NCI-H226 (cell line): ENCODE results near the gene TRIM38.
"Not testable (repeated sequence)": the region's sequence is repeated elsewhere in the genome, so short reads cannot be mapped to it uniquely, and the experiment has no call there.

Experiments
- DNase-seq: peaks from one replicate; pipeline ENCODE4 v3.0.0-alpha.2; 2015

The TRIM38 gene

DNA sequence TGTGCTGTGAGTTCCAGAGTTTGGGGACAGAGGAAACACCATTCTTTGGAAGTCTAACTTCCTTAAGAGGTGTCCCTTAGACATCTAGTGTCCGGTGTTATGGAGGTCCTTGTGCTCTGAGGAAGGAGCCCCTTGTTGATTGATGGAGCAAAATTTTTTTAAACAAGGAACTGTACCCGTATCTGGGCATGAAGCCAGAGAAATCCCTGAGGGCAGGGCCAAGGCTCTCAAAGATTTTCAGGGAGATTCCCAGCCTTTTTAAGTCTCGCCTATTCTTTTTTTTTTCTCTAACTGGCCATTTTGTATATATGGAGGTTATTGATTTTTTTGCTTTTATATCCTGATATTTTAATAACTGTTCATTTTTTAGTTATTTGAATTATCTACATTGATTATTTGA is 45.9 kb downstream of the TRIM38 start:
- no peak for DNase-seq

DNA sequence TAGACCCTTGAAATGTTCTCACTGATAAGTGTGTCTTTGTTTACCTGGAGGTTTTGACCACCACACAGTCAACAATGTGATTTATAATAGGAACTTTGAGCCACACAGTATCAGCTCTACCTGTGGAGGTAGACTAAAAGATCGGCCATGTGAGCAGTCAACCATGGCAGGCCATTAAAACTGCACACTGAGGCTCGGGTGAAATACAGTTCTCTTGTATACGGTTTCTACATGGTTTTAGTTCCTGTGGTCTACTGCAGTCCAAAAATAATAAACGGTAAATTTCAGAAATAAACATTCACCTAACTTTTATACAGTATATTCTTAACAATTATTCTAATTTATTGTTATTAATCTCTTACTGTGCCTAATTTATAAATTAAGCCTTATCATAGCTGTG is 47.2 kb downstream of the TRIM38 start:
- DNase-seq = no peak

DNA sequence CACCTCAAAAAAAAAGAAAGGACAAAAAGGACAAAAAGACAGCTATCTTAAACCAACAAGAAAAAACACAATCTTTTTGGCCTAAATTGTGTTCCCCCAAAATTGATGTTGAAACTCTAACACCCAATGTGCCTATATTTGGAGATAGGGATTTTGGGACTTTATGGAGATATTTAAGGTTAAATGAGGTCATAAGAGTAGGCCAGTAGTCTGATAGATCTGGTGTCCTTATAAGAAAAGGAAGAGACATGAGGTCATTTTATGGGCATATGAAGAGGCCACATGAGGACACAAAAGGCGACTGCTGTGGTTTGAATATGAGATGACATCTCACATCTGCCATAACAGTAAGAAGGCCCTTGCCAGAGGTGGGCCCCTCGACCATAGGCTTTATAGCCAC is 49.5 kb downstream of the TRIM38 start:
- no peak for DNase-seq

DNA sequence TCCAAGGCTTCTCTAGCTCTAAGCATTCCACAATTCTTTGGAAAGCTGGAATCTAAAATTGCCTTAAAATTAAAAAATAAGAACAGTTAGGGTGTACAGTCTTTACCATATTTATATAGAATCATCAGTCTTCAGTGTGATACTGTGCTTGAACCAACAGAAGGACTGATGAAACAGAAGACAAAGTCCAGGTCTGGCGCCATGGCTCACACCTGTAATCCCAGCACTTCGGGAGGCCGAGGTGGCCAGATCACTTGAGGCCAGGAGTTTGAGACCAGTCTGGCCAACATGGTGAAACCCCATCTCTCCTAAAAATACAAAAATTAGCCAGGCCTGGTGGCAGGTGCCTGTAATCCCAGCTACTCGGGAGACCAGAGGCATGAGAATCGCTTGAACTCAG is 51.8 kb downstream of the TRIM38 start:
- DNase-seq = not testable (repeated sequence)

DNA sequence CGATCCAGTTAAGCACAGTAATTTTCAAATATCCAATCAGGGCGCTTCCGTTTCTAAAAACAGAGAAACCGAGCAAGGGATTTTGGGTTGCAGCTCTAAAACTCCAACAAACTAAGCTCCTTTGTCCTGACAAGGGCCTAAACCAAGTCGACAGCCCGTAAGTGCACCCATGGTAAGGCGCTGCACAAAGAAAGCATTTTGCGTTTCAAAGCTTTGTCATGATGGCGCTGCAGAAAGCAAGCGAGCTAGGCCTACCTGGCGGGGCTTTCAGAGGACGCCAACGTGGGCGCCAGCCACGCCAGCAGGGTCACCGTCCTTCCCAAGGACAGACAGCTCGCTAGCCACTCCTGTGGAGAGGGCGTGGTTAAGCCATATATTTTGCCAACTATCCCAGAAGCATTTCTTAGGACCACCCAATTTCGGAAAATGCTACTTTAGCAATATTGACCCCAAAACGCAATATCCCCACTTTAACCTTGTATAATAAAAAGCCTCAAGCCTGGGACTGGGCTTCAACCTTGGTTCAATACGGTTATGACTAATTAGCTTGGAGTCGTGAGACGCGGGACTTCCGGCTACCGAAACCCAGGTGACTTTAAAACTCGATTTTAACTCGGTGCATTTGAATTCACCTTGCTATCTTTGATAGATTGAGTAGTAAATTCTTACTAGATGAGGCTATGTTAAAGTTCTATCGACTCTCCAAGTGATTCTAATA is 53.8 kb downstream of the TRIM38 start:
- DNase-seq = no peak

DNA sequence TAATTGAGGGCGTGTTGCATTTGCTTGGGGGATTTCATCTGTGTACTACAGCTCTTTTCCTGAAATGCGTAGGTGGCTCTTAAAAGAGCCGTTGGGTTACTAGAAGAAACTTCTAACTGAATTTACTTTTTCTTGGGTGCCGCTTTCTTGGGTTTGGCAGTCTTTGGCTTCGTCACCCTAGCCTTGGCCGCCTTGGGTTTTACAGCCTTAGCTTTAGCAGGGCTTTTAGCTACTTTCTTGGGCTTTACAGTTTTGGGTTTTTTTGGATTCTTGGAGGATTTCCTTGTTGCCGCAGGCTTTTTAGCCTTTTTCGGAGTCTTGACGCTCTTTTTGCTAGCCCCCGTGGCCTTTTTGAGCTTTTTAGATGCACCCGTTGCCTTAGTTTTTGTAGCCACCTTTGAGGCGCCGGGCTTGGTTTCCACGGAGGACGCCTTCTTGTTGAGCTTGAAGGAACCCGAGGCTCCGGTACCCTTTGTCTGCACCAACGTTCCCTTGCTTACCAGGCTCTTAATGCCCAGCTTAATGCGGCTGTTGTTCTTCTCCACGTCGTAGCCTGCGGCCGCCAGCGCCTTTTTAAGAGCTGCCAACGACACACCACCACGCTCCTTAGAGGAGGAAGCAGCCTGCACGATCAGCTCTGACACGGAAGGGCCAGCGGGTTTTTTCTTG is 54.5 kb downstream of the TRIM38 start:
- no peak for DNase-seq

DNA sequence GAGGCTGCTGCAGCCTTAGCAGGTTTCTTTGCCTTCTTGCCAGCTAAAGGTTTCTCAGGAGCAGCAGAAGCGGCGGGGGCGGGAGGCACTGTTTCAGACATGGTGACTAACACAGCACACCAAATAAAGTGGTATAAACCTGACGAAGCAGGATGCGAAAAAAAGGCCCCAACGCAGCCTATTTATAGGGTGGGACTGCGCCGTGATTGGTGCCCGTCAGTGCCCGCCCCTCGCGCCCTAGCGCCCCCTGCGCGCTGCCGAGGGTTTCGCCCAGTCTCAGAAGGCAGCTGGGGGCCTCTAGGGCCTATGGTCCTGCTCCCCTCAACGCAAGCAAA is 55.0 kb downstream of the TRIM38 start:
- peak; percentile 15 for DNase-seq

DNA sequence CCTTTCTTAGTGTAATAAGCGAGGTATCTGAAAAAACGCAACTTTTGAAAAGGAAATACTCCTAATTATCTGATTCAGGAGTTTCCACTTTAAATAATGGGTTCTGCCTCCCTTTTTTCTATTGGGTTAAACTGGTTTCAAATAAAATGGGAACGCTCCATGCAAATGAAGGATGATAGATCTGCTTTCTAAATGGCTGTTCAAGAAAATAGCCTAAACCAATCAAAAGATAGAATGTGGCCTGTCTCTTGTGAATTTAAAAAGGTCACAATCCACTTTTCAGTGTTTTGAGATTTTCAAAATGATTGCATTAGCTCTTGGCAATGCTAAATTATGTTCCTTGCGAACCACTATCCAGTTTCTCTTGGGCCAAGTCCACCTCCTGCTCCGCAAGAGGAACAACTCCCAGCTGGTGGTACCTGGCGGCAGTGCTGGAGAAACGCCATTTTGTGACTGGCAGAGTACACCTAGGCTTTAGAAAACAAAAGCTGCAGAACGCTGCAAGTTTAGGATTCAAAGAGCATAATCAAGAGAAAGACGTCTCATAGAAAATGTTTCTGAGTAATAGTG is 56.7 kb downstream of the TRIM38 start:
- DNase-seq = no peak

DNA sequence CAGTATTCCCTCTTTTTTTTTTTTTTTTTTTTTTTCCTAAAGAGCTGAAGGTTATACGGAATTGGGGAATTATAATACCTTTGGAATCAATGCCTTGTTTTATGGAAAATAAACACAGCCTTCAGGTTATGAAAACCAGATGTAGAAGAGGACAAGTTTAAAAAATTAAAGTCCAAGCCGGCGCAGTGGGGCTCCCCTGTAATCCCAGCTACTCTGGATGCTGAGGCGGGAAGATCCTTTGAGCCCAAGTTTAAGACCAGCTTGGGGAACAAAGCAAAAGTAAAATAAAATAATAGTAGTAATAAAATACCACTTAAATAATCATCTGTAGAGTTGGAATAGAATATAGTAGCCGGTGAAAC is 57.3 kb downstream of the TRIM38 start:
- DNase-seq = no peak

DNA sequence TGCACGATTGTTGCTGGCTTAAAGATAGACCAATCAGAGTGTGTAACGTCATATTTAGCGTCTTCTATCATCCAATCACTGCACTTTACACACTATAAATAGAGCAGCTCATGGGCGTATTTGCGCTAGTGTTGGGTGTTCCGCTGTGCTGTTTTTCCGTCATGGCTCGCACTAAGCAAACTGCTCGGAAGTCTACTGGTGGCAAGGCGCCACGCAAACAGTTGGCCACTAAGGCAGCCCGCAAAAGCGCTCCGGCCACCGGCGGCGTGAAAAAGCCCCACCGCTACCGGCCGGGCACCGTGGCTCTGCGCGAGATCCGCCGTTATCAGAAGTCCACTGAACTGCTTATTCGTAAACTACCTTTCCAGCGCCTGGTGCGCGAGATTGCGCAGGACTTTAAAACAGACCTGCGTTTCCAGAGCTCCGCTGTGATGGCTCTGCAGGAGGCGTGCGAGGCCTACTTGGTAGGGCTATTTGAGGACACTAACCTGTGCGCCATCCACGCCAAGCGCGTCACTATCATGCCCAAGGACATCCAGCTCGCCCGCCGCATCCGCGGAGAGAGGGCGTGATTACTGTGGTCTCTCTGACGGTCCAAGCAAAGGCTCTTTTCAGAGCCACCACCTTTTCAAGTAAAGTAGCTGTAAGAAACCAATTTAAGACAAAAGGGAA is 57.9 kb downstream of the TRIM38 start:
- DNase-seq = peak; percentile 76

DNA sequence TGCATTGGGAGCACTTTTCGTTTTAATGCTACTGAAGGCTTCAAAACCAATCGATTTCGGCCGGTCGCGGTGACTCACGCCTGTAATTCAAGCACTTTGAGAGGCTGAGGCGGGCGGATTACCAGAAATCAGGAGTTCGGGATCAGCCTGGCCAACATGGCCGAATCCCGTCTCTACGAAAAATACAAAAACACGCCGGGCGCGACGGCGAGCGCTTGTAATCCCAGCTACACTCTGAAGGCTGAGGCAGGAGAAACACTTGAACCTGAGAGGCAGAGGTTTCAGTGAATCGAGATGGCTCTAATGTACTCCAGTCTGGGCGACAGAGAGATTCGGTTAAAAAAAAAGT is 58.4 kb downstream of the TRIM38 start:
- peak; percentile 56 for DNase-seq

DNA sequence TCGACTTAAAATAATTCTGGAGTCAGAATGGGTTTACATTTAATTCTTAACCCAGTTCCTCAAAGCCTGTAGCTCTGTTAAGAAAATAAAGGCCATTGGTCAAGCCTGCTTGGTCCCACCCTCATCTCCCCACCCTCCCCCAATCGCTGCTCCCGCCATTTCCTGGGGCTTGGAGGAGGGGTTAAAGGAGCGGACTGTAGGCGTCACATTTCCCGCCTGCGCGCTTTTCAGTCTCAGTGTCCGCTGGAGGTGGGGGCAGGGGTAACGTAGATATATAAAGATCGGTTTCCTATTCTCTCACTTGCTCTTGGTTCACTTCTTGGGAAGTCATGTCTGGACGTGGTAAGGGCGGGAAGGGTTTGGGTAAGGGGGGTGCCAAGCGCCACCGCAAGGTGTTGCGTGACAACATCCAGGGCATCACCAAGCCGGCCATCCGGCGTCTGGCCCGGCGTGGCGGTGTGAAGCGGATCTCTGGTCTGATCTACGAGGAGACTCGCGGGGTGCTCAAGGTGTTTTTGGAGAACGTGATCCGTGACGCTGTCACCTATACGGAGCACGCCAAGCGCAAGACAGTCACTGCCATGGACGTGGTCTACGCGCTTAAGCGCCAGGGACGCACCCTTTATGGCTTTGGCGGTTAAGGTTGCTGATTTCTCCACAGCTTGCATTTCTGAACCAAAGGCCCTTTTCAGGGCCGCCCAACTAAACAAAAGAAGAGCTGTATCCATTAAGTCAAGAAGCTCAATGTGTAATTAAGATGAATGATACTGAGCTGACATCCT is 58.9 kb downstream of the TRIM38 start:
- DNase-seq = peak; percentile 91

DNA sequence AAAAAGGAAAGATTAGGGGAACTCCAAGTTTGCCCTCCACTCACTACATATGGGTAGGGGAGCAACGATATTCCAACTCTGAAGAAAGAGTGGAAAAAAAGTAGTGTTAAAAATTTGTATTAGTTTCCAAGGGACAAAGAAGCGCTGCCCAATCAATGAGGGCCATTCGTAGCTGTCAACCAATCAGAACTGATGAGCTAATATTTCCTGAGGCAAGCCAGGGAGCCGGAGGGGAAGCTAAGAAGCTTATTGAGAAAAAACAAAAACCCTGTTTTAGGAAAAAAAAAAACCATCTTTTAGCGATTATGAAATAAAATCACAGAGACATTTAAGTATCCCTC is 59.5 kb downstream of the TRIM38 start:
- DNase-seq = peak; percentile 71

DNA sequence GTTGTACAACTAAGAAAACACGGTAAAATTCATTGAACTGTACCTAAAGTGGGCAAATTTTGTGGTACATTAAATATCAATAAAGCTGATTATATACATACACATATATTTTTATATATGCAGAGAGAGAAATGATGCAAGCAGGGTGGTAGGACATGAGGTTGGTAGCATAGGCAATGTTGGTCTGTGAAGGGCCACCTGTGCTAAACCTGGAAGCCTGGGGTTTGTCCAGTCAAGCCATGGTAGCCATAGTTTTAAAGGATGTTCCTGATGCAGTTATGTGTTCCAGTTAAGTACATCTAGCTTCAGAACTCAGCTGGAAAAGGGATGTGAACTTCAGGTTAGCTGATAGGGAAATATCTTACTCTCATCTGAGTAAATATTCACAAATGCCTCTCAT is 60.1 kb downstream of the TRIM38 start:
- DNase-seq = no peak

DNA sequence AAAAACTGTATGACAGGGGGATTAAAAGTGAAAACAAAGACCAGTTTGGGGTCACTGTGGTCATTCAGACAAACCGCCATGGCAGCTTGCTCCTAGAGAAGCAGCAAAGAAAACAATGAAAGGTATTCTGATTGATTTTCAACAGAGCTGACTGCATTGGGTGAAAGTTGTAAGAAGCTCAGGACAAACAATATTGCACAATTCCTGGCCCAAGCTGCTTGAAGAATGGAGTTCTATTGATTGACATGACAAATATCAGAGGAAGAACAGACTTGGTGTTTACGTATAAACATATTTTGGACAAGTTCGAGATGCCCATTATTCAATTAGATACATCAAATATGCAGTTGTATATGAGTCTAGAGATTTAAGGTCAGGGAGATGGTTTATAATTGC is 62.0 kb downstream of the TRIM38 start:
- no peak for DNase-seq

DNA sequence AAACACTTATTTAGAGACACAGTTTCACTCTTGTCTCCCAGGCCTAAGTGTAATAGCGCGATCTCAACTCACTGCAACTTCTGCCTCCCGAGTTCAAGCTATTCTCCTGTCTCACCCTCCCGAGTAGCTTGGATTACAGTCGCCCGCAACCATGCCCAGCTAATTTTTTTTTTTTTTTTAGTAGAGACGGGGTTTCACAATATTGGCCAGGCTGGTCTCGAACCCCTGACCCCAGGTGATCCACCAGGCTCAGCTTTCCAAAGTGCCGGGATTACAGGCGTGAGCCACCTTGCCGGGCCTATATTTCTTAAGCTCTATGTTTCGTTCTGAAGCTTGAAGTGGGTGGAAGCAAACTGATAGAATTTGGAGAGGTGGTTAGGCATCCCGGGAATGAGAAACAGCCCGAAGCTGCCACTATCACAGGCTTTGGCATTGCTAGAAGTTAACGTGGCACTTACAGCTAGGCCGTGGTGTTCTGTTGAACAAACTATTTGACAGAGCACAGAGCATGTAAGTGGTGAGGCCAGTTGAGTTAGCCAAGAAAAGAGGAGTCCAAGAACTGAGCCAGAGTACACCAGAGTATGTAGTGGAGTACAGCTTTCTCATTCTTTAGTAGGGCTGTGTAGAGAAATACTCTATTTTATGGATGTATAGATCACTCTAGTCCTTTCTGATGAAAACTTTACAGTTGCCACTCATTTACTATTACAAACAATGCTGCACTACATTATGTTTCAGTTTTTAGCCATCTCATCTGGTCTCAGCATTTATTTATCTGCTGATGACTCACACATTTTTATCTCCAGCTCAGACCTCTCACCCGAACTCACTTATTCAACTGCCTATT is 62.7 kb downstream of the TRIM38 start:
- peak; percentile 85 for DNase-seq

DNA sequence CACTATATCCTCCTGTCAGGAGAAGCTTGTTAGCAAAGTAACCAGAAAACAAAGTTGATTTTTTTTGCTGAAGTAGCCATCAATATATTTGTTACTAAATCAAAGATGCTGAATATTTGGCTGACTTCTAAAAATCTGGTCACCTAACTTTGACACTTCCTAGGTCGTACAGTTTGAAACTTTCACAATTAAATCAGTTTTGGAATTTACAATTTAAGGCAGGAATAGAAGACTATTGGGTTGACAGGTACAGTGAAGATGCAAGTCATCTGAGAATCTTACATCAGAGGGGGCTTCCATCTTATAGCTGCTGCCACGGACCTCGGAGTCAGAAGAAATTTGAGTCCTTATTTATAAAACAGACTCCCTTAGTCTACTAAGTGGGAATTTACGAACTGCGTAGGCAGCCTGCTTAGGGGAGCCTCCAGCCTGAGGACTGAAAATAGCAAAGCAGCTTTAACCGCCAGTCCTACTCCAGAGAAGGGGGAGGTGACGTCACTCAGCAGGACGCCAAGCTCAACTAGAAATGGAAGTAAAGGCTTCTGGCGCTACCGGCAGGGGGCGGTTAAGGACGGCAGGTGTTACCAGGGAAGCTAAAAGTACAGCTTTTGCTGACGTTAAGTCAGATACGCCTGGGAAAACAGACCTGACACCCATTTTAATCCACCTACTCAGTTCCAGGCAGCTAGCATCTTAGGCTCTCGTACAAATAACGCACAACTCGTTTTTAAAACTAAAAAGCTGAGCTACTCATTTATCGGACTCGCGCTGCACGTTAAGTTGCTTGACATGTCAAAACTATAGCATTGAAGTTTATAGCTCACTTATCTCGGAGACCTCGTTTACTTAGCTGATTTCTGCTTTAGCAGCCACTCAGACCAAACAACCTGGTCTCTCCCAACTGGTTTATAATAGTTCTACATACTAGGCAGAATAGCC is 63.6 kb downstream of the TRIM38 start:
- peak; percentile 96 for DNase-seq

DNA sequence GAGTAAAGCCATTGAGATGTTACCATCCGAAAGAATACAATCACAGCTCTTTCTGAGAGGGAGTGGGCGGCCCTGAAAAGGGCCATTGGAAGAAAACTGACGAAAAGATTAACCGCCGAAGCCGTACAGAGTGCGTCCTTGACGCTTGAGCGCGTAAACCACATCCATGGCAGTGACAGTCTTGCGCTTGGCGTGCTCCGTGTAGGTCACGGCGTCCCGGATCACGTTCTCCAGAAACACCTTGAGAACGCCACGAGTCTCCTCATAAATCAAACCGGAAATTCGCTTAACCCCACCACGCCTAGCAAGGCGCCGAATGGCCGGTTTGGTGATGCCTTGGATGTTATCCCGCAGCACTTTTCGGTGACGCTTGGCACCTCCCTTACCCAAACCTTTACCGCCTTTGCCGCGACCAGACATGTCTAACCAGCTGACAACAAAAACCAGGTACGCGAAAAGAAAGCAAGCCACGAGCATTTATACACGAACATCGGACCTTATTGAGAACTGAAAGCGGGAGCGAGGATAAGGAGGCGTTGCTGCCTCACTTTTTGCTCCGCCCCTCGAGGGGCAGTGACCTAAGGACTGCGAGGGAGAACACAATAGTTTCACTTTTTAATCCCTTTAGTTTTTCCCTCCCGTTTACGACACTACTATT is 64.4 kb downstream of the TRIM38 start:
- peak; percentile 92 for DNase-seq

DNA sequence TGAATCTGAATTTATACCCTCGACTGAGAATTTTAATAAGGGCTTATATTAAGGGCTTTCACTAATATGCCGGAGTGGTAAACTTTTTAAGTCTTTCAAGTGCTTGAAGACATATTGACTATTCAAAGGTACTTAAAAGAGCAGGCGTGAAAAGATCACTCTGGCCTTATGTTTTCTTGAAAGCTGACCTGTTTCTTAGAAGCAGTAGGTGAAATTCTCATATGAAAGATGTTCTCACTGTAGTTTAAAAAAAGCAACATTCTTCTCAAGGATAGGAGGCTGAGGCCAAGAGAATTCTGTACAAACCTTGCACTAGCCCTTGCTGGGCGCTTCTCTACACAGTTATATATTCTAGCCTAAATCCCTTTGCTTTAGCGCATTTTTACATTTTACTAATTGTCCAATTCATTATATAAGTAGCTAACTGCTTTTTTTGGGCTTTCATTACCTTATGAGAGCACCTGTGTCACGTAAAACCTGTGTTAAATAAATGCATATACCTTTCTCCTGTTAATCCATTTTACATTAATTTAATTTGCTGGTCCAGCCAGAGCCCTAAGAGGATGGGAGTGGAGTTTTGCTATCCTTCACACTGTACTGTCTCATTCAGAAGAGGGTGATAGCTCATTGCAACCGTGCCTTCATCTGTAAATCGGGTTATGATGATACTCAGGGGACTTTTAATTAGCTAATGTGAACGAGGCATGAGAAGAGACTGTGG is 65.0 kb downstream of the TRIM38 start:
- no peak for DNase-seq

DNA sequence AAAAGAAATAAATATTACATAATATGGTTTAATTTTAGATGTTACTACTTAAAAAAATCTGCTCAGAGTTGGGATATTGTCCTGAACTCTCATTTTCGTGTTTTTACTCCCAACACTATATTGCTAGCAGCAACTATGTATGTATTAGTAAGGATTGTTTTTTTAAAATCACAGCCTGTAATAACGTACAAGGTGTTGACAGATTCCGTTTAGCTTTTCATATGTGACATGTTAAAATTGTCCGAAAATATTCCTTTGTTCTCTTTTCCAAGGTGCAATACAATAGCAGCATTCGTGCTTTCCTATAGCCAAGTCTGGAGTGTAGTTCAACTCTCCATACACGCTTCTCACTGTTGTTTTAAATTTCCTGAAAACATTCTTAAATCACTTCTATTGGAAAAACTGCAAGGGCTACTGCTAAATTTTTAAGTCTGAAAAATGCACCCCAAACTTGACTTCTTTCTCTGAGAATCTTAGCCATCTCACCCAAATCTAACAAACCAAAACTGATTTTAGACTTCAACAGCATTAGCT is 65.7 kb downstream of the TRIM38 start:
- no peak for DNase-seq
